K562 (cell line): ENCODE measurements around the gene TXLNA. TPM values are rescaled to one million over a fixed set of nuclear protein-coding genes. Genes with fewer than 3 reads are reported as not detected.

Experiments used
- BACH1 ChIP-seq: fragments of 200-800 bp; sonication (Bioruptor generic); IDR thresholded peaks from 2 replicates; pipeline ENCODE4 v1.6.1; 2016; ENCODE audit warnings: missing genetic modification characterization, missing compliant biosample characterization
- BCOR ChIP-seq: fragments of 450-650 bp; IDR thresholded peaks from 2 replicates; pipeline ENCODE4 v1.6.1; 2016
- CBX8 ChIP-seq: fragments of 200-600 bp; sonication (generic); IDR thresholded peaks from 2 replicates; pipeline ENCODE4 v1.6.1; 2012; ENCODE audit warnings: borderline replicate concordance, mixed run types, low read depth, mild to moderate bottlenecking, moderate library complexity, mixed read lengths, low read length, control low read depth, inconsistent platforms; ENCODE audit not compliant: poor library complexity, severe bottlenecking; ENCODE audit errors: extremely low read depth
- CEBPG ChIP-seq, 3 experiments: fragments of 200-800 bp in 1 of 3; sonication (Bioruptor generic) in 1 of 3; sonication (generic) in 1 of 3; formaldehyde crosslinking in 1 of 3; IDR thresholded peaks in 2 of 3; conservative IDR thresholded peaks in 1 of 3; 2 replicates each; pipeline versions ENCODE4 v1.6.1 to v1.8.0; 2016 to 2022; ENCODE audit warnings: missing compliant biosample characterization in 2 of 3, missing genetic modification characterization in 2 of 3, mild to moderate bottlenecking in 1 of 3, missing genetic modification reagents in 1 of 3
- CREM ChIP-seq: IDR thresholded peaks from 2 replicates; pipeline ENCODE4 v1.6.1; 2014; ENCODE audit warnings: antibody characterized with exemption, low read depth
- FOXA1 ChIP-seq: fragments of 450-650 bp; IDR thresholded peaks from 2 replicates; pipeline ENCODE4 v1.6.1; 2016; ENCODE audit warnings: mild to moderate bottlenecking, borderline replicate concordance
- GTF2E2 ChIP-seq: fragments of 200-800 bp; sonication (Bioruptor generic); IDR thresholded peaks from 2 replicates; pipeline ENCODE4 v1.6.1; 2016; ENCODE audit warnings: missing genetic modification characterization, missing compliant biosample characterization
- NR2C2 ChIP-seq, 2 experiments: fragments of 200-800 bp in 1 of 2; sonication (Bioruptor generic) in 1 of 2; sonication (generic) in 1 of 2; formaldehyde crosslinking in 1 of 2; IDR thresholded peaks; 2 replicates each; pipeline versions ENCODE4 v1.6.1 to v1.8.0; 2016 to 2022; ENCODE audit warnings: mild to moderate bottlenecking in 1 of 2, missing compliant biosample characterization in 1 of 2, missing genetic modification characterization in 1 of 2, missing genetic modification reagents in 1 of 2
- TRIM24 ChIP-seq, 2 experiments: fragments of 450-650 bp; IDR thresholded peaks; 2 replicates each; pipeline ENCODE4 v1.6.1; 2016
- ZNF263 ChIP-seq: sonication (generic); formaldehyde crosslinking; IDR thresholded peaks from 2 replicates; pipeline ENCODE4 v1.8.0; 2022; ENCODE audit warnings: mild to moderate bottlenecking, missing genetic modification reagents, borderline replicate concordance
- ZNF408 ChIP-seq: fragments of 250-450 bp; sonication (Bioruptor Pico); IDR thresholded peaks from 2 replicates; pipeline ENCODE4 v1.4.0; 2020; ENCODE audit warnings: low read depth, mild to moderate bottlenecking, moderate library complexity
- ZNF764 ChIP-seq: fragments of 250-450 bp; sonication (Bioruptor Pico); IDR thresholded peaks from 2 replicates; pipeline ENCODE4 v1.4.0; 2020; ENCODE audit warnings: low read depth, mild to moderate bottlenecking, moderate library complexity
- polyA plus RNA-seq, 8 experiments: library from polyadenylated mRNA; depleted of rRNA in 4 of 8; stranded (reverse) in 5 of 8; unstranded in 3 of 8; fragments of >200 nt; fragmentation: Nextera tagmentation in 2 of 8; fragmentation: Illumina TruSeq in 1 of 8; extraction: Ambion mirVana in 2 of 8; extraction: Trizol in 1 of 8; gene quantifications; 2 replicates each; pipeline versions ENCODE4 v1.2.1 to v1.2.3, GENCODE V29; 2011 to 2014; ENCODE audit warnings: inconsistent platforms in 1 of 8, missing spikeins in 1 of 8
- total RNA-seq, 7 experiments: library from RNA; depleted of rRNA in 6 of 7; stranded (reverse); fragments of >200 nt in 6 of 7; fragmentation: Illumina TruSeq in 2 of 7; extraction: Trizol in 2 of 7; gene quantifications; 2 replicates each; pipeline versions ENCODE4 v1.2.1 to v1.2.3, GENCODE V29; 2011 to 2021; ENCODE audit warnings: low replicate concordance in 1 of 7
- TF ChIP-seq, protein P1 (sequence below): fragments of 250-450 bp; sonication (Bioruptor Pico); IDR thresholded peaks from 2 replicates; pipeline ENCODE4 v1.5.0; 2022; ENCODE audit warnings: mild to moderate bottlenecking
- TF ChIP-seq, protein P2 (sequence below), 2 experiments: IDR thresholded peaks in 1 of 2; conservative IDR thresholded peaks in 1 of 2; 2 replicates each; pipeline ENCODE4 v1.6.1; 2016; ENCODE audit warnings: low read depth in 2 of 2, mild to moderate bottlenecking in 1 of 2, missing compliant biosample characterization in 1 of 2, missing genetic modification characterization in 1 of 2, moderate library complexity in 1 of 2
- TF ChIP-seq, protein P3 (sequence below): fragments of 250-450 bp; sonication (Bioruptor Pico); IDR thresholded peaks from 2 replicates; pipeline ENCODE4 v1.4.0; 2020; ENCODE audit warnings: mild to moderate bottlenecking
- TF ChIP-seq, protein P4 (sequence below): sonication (generic); formaldehyde crosslinking; IDR thresholded peaks from 2 replicates; pipeline ENCODE4 v1.8.1; 2023; ENCODE audit warnings: mild to moderate bottlenecking, missing genetic modification reagents

TXLNA gene
- total and polyA plus RNA-seq, 9 of the 15 experiments (the other 6 are each of a cell fraction or from before 2014, with no cell fraction given): 9.2 to 54.5 (median 39.3) TPM

DNA sequence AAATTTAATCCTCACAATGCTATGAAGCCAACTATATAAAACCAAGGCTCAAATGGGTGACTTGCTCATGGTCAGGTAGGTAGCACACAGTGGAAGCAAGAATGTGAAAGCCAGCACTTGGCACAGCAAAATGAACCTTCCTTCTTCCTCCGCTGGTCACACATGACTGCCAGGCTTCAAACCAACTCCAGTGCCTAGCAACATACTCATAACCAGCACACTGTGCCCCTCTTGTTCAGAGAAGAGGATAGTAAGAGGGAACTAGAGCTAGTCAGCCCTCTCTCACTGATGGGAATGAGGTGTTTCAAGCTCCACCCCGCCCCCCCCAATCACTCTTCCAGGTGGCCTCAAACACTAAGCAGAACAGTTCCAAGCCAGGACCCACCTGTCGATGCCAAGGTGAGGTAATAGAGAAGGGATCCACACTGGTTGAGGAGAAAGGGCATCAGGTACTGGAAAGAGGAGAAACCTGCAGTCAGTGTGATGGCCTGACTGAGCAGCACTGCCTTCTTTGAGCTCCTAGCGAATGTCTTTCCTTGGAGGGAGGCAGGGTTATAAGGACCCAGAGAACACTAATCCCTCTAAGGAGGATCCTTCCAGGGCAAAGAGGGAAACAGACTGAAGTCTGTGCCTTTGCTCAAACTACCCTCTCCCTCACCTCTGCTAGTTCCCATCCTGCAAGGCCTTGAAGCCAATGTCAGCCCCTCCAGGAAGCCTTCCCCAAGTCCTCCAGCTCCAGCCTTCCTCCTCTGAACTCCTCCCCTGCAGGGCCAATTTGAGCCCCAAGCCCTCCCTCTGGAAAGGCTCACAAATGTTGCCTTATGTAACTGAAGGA, 41.5 kb downstream of the TXLNA start (continued):
- TF ChIP-seq, protein P1, sequence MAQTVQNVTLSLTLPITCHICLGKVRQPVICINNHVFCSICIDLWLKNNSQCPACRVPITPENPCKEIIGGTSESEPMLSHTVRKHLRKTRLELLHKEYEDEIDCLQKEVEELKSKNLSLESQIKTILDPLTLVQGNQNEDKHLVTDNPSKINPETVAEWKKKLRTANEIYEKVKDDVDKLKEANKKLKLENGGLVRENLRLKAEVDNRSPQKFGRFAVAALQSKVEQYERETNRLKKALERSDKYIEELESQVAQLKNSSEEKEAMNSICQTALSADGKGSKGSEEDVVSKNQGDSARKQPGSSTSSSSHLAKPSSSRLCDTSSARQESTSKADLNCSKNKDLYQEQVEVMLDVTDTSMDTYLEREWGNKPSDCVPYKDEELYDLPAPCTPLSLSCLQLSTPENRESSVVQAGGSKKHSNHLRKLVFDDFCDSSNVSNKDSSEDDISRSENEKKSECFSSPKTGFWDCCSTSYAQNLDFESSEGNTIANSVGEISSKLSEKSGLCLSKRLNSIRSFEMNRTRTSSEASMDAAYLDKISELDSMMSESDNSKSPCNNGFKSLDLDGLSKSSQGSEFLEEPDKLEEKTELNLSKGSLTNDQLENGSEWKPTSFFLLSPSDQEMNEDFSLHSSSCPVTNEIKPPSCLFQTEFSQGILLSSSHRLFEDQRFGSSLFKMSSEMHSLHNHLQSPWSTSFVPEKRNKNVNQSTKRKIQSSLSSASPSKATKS: no peak
- TF ChIP-seq BACH1 (no peak), ZNF764 (no peak), CBX8 (no peak), CEBPG (CRISPR knock-in tag; IDR thresholded peaks at IDR 0.05) (no peak), CEBPG (tag; conservative IDR thresholded peaks at IDR 0.05 in 1 of 2, IDR thresholded peaks at IDR 0.05 in 1 of 2) (0 out of 4 replicates have a peak, but pooled peaks of 1 of the 2 experiments have one; percentile 8), ZNF408 (CRISPR knock-in tag) (no peak), BCOR (no peak), NR2C2 (CRISPR knock-in tag; IDR thresholded peaks at IDR 0.05) (0 out of 2 replicates have a peak, but pooled peaks have one; percentile 8), NR2C2 (tag; IDR thresholded peaks at IDR 0.05) (no peak), ZNF263 (peak; percentile 91), GTF2E2 (tag) (peak; percentile 65; the same call in 1 of the 2 replicates), TRIM24 (IDR thresholded peaks at IDR 0.05) (no peak), CREM (no peak), FOXA1 (no peak)
- TF ChIP-seq, protein P2, sequence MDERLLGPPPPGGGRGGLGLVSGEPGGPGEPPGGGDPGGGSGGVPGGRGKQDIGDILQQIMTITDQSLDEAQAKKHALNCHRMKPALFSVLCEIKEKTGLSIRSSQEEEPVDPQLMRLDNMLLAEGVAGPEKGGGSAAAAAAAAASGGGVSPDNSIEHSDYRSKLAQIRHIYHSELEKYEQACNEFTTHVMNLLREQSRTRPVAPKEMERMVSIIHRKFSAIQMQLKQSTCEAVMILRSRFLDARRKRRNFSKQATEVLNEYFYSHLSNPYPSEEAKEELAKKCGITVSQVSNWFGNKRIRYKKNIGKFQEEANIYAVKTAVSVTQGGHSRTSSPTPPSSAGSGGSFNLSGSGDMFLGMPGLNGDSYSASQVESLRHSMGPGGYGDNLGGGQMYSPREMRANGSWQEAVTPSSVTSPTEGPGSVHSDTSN (CRISPR knock-in tag; IDR thresholded peaks at IDR 0.05; ENCODE audit: low read depth): no peak
- TF ChIP-seq, protein P2 (tag; conservative IDR thresholded peaks at IDR 0.05; ENCODE audit: low read depth): no peak
- TF ChIP-seq, protein P3, sequence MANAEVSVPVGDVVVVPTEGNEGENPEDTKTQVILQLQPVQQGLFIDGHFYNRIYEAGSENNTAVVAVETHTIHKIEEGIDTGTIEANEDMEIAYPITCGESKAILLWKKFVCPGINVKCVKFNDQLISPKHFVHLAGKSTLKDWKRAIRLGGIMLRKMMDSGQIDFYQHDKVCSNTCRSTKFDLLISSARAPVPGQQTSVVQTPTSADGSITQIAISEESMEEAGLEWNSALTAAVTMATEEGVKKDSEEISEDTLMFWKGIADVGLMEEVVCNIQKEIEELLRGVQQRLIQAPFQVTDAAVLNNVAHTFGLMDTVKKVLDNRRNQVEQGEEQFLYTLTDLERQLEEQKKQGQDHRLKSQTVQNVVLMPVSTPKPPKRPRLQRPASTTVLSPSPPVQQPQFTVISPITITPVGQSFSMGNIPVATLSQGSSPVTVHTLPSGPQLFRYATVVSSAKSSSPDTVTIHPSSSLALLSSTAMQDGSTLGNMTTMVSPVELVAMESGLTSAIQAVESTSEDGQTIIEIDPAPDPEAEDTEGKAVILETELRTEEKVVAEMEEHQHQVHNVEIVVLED (CRISPR knock-in tag): no peak
- TF ChIP-seq, protein P4, sequence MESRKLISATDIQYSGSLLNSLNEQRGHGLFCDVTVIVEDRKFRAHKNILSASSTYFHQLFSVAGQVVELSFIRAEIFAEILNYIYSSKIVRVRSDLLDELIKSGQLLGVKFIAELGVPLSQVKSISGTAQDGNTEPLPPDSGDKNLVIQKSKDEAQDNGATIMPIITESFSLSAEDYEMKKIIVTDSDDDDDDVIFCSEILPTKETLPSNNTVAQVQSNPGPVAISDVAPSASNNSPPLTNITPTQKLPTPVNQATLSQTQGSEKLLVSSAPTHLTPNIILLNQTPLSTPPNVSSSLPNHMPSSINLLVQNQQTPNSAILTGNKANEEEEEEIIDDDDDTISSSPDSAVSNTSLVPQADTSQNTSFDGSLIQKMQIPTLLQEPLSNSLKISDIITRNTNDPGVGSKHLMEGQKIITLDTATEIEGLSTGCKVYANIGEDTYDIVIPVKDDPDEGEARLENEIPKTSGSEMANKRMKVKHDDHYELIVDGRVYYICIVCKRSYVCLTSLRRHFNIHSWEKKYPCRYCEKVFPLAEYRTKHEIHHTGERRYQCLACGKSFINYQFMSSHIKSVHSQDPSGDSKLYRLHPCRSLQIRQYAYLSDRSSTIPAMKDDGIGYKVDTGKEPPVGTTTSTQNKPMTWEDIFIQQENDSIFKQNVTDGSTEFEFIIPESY (CRISPR knock-in tag): no peak
